GM18951 (cell line): ENCODE measurements around the gene PRR12.

Experiments used
- POLR2A ChIP-seq: IDR thresholded peaks from 4 replicates; pipeline ENCODE4 v1.6.1; 2011; ENCODE audit warnings: mild to moderate bottlenecking; ENCODE audit not compliant: insufficient read length, insufficient read depth; ENCODE audit errors: extremely low read depth
- in situ Hi-C: fragments of 300-500 bp; cut with MboI; formaldehyde crosslinking; loops from one replicate; pipeline ENCODE4 v1.12.0; 2022; ENCODE audit warnings: low sequenced_read_pairs, mixed read lengths, inconsistent platforms; ENCODE audit not compliant: unreplicated experiment

PRR12 gene

GRCh38 chr19:49590071-49590970 lies 661 bp upstream of the PRR12 start:
- in situ Hi-C loops, result no loop called here
- TF ChIP-seq POLR2A, result peak; percentile 85

GRCh38 chr19:49591731-49592485 lies 926 bp downstream of the PRR12 start:
- in situ Hi-C loops, result no loop called here
- TF ChIP-seq POLR2A, result no peak

- no peak for TF ChIP-seq POLR2A
- in situ Hi-C loops, result no loop called here
These were observed 1.7 kb downstream of the PRR12 start for GRCh38 chr19:49592486-49593232.

GRCh38 chr19:49593233-49594113 lies 2.5 kb downstream of the PRR12 start:
- in situ Hi-C loops, result no loop called here
- TF ChIP-seq POLR2A, result peak; percentile 40

GRCh38 chr19:49594157-49594992 lies 3.4 kb downstream of the PRR12 start:
- in situ Hi-C loops, result no loop called here
- TF ChIP-seq POLR2A, result no peak

- TF ChIP-seq POLR2A, result no peak
- in situ Hi-C loops, result no loop called here
These were observed 4.2 kb downstream of the PRR12 start for GRCh38 chr19:49594993-49595818.

GRCh38 chr19:49595819-49596404 lies 4.9 kb downstream of the PRR12 start:
- in situ Hi-C loops, result no loop called here

GRCh38 chr19:49596407-49596806 lies 5.4 kb downstream of the PRR12 start:
- in situ Hi-C loops, result no loop called here
- no peak for TF ChIP-seq POLR2A

More at GRCh38 chr19:49595819-49596404, 4.9 kb downstream of the PRR12 start:
- TF ChIP-seq POLR2A, result no peak

GRCh38 chr19:49596954-49597702 lies 6.1 kb downstream of the PRR12 start:
- in situ Hi-C loops, result no loop called here
- TF ChIP-seq POLR2A, result no peak

GRCh38 chr19:49597703-49597974 lies 6.7 kb downstream of the PRR12 start:
- in situ Hi-C loops, result no loop called here
- TF ChIP-seq POLR2A, result no peak
